GM23248 (cell line): ENCODE measurements around the gene SULT1E1.

ENCODE experiments used
- EZH2 ChIP-seq: fragments of 200-600 bp; sonication (generic); IDR thresholded peaks from 2 replicates; pipeline ENCODE4 v1.6.1; 2018; ENCODE audit warnings: antibody characterized with exemption, mild to moderate bottlenecking; ENCODE audit not compliant: insufficient read depth, poor library complexity, severe bottlenecking
- EZH2phosphoT487 ChIP-seq: fragments of 200-600 bp; sonication (generic); IDR thresholded peaks from 2 replicates; pipeline ENCODE4 v1.6.1; 2018; ENCODE audit warnings: antibody characterized with exemption, moderate library complexity, mild to moderate bottlenecking, low read depth; ENCODE audit not compliant: insufficient read depth

DNA sequence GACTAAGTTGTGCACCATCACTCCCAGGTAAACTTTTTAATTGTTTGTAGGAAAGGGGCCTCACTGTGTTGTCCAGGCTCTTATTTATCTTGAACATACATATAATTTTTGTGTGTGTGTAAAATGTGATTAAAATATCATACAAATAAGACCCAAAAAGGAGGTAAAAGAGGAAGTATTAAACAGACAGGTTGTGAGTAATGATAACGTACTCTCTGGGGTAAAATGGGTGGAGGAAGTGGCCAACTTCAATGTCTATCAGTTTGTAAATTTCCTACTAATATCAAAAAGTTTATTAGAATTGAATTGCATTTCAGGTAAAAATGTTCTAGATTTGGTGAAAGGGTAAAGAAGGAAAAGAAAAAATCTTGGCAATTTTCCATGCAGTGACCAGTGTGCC, 48.8 kb downstream of the SULT1E1 start:
- TF ChIP-seq EZH2phosphoT487 (no peak), EZH2 (no peak)
